ENCODE data around the gene DIS3L2.

DNA sequence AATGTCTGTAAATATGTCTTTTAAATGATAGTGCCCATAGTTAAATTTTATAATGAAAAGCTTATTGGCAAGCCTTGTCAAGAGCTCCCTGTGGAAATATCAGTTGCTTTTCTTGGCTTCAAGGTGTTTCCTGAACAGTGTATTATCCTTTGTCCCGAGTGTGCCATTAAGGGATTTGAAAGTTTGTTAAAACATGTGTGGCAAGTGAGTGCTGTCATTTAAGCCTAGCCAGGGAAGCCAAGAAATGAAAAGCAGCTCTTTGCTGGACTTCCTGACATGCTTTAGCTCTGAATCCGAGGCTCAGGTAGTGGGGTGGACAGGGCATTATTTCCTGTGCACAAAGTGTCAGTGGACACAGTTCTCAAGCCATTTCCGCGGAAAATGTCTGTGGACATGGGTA, 111.5 kb downstream of the DIS3L2 start:
- TF ChIP-seq SMC3 (IDR thresholded peaks at IDR 0.05; ENCODE audit: low read depth, low read length) (no peak), CEBPB (IDR thresholded peaks at IDR 0.05; ENCODE audit: low read depth, low read length) (no peak), RCOR1 (IDR thresholded peaks at IDR 0.05; ENCODE audit: insufficient replicate concordance, low read length) (no peak), CTCF (conservative IDR thresholded peaks at IDR 0.05; ENCODE audit: low read depth, low read length) (no peak), POLR2A (IDR thresholded peaks at IDR 0.05; ENCODE audit: low read depth, low read length) (no peak), RFX5 (IDR thresholded peaks at IDR 0.05; ENCODE audit: low read depth, low read length) (no peak), RAD21 (IDR thresholded peaks at IDR 0.05; ENCODE audit: low read length) (no peak), CHD1 (IDR thresholded peaks at IDR 0.05; ENCODE audit: low read depth, low read length) (no peak), MAFK (IDR thresholded peaks at IDR 0.05; ENCODE audit: low read depth, low read length) (no peak), BHLHE40 (IDR thresholded peaks at IDR 0.05; ENCODE audit: low read depth, low read length) (no peak)
